GM12892 (cell line): ENCODE data around the gene RHOT2.
A peak's percentile ranks its signal among the peaks of the same experiment; 100 is the strongest.

Experiments used
- DNase-seq: peaks from one replicate; pipeline ENCODE4 v3.0.0; 2011; ENCODE audit not compliant: insufficient read length
- FAIRE-seq: peaks from 2 replicates; lab custom pipeline; 2011; peaks lifted over from hg19 to GRCh38; lab: Jason Lieb, UNC
- POLR2A ChIP-seq: IDR thresholded peaks from 2 replicates; pipeline ENCODE4 v1.6.1; 2011; ENCODE audit warnings: low read depth, low read length, control low read depth
- POLR2AphosphoS5 ChIP-seq: IDR thresholded peaks from 2 replicates; pipeline ENCODE4 v1.6.1; 2011; ENCODE audit warnings: low read depth, low read length, control low read depth
- TAF1 ChIP-seq: IDR thresholded peaks from 2 replicates; pipeline ENCODE4 v1.6.1; 2011; ENCODE audit warnings: low read depth, mild to moderate bottlenecking, control low read depth, low read length, borderline replicate concordance

RHOT2 gene

DNA sequence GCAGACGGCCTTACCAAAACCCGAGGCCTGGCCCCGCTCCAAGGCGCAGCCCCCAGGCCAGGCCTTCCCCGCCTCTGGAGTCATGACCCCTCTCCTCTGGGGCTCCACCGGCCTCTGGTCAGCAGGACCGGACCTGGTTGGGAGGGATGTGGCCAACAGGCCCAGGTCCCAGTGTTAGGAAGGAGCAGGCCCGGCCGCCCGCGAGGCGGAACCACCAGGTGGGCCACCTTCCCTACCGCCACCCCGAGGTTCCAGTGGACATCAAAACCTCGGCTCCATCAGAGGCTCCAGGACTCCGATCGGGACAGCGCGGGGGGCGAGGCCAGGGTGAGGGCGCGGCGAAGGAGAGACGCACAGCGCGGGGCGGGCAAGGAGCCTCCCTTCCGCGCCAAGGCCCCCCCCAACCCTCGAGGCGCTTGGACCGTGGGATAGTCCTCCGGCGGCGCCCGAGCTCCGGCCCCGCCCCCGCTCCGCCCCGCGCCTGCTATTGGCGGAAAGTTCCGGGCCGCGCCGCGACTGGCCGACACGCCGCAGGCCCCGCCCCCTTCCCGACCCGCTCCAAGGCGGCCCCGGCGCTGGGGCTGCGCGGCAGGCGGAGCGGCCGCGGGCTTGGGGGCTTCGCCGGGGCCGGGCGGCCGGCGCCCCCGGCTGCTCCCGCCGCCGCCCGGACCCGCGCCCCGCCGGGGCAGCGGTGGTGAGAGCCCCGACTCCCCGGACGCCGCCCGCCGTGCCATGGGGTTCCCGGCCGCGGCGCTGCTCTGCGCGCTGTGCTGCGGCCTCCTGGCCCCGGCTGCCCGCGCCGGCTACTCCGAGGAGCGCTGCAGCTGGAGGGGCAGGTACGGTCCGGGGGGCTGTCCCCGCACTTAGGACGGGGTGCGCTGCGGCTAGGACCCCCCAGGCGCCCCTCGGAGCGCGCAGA, 46.9 kb downstream of the RHOT2 start, which contains the start of gene METRN:
METRN (plus strand) TSS at position 561 of the 919 bp plus-strand sequence; CDS start at position 733, 172 bp downstream.
- peak; percentile 85 for FAIRE-seq
- TF ChIP-seq POLR2A (no peak), TAF1 (no peak), POLR2AphosphoS5 (no peak)
- DNase-seq: peak; percentile 96

- DNase-seq (no peak), FAIRE-seq (no peak)
- TF ChIP-seq POLR2A: no peak
- TF ChIP-seq POLR2AphosphoS5: no peak
- TF ChIP-seq TAF1: no peak
Observed at GRCh38 chr16:715477-716199, 47.7 kb downstream of the RHOT2 start.

DNA sequence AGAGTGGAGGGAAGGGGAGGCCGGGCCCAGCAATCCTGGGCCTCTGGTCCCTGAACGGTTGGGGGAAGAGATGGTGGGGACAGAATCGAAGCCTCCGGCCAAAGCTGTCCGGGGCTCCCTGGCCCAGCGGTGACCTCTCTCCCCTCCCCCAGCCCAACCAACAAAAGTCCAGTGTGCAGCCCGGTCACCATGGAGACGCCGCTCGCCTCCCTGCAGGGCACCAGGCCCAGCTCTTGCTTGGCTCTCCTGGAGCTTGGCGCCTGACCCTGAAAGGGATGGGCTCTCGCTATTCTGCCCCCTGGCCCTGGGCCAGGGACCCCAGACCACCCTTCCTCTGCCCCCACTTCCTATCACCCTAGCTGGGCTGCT, 48.3 kb downstream of the RHOT2 start:
- DNase-seq (no peak), FAIRE-seq (no peak)

GRCh38 chr16:716768-717325, 48.9 kb downstream of the RHOT2 start:
- TF ChIP-seq TAF1: no peak
- TF ChIP-seq POLR2A: no peak
- TF ChIP-seq POLR2AphosphoS5: no peak
- DNase-seq: no peak
- FAIRE-seq: no peak

More for the DNA sequence above, 48.3 kb downstream of the RHOT2 start:
- TF ChIP-seq POLR2A (no peak), TAF1 (no peak), POLR2AphosphoS5 (no peak)

- TF ChIP-seq TAF1 (no peak), POLR2AphosphoS5 (no peak), POLR2A (no peak)
- FAIRE-seq: no peak
- no peak for DNase-seq
Observed at GRCh38 chr16:717450-718245, 49.7 kb downstream of the RHOT2 start.

DNA sequence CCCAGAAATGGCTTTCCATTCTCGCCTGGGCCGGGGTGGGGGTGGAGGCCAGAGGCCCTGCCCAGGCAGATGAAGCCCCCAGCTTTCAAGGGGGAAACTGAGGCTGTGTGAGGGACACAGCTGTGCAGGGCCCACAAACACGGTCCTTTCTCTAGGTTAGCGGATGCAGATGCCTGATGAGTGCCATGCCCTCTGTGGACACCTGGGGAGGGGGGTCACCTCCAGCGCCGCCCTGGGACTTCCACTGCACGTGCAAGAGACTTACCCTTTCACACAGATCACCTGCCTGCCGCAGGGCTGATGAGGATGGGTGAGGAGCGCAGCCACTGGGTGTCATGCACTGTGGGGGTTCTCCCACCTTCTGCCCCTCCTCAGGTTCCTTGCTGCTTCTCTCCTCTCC, 50.5 kb downstream of the RHOT2 start:
- FAIRE-seq (no peak), DNase-seq (no peak)
- no peak for TF ChIP-seq TAF1
- no peak for TF ChIP-seq POLR2AphosphoS5
- TF ChIP-seq POLR2A: no peak

DNA sequence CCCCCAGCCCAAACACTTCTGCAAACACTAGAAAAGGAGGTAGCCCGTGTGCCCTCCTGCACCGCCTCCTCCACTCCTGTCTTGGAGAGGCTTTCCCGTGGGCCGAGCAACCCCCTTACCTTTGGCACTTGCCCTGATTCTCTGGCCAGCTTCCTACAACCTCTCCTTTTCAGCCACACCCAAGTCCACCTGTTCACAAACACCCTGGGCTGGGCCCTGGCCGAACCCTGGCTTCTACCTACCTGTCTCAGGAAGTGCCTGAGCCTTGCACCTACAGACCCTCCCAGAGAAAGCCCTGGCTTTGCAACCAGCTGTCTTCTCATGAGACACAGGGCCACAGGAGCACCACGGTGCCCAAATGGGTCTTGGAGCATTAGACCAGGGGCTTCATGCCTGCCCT, 51.0 kb downstream of the RHOT2 start:
- DNase-seq: no peak
- FAIRE-seq: no peak
- TF ChIP-seq POLR2A (no peak), POLR2AphosphoS5 (no peak), TAF1 (no peak)

DNA sequence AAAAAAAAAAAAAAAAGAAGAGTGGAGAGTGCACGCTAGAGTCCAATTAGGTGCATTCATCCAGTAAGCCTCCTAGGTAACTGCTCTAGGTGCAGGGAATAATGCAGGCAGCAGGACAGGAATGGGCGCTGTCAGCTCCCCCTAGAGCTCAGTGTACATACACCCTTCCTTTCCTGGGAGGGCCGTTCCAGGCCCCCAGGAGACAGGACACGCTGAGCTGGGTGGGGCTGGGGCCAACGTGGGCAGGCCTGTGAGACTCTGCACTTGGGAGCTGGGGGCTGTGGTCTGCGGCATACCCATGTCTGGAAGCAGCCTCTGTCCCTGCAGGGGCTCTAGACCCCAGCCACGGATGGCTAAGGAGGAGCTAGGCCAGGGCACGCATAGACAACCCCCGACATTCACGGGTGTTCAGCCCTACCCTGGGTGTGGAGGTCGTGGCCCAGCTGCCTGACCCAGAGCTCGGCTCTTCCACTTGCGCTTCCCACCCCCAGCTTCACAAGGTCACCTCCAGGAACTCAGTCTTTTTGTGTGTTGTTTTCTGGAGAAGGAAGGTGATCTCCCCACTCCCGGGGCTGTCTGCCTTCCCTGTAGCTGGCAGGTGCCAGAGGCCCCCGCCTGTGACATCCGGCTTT, 52.0 kb downstream of the RHOT2 start:
- DNase-seq (no peak), FAIRE-seq (peak; percentile 33)
- TF ChIP-seq POLR2AphosphoS5: no peak
- no peak for TF ChIP-seq POLR2A
- no peak for TF ChIP-seq TAF1

DNA sequence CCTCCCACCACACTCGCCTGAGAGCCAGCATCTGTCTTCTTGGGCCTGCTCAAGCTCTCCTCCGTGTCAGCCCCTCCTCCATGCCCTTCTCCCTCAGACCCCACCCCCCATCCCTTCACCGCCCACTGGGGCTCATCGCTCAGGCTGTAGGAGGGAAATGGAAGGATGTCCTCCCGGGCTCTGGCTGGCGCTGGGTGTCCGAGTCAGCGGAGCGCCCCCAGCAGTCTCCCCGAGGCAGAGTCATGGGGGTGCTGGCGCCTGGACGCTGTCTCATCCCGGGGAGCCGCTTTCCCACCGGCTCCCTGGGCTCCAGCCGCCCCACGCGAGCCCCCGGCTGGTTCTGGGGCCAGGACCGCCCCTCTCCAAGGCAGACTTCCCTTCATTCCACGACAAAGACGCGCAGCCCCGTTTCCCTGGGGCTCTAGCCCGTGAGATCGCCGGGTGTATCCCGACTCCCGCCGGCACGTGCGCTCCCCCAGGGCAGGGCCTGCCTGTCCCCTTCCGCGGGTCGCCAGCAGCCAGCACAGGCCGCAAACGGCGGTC, 52.6 kb downstream of the RHOT2 start:
- peak; percentile 93 for FAIRE-seq
- peak; percentile 80 for DNase-seq

GRCh38 chr16:720990-721764, 53.2 kb downstream of the RHOT2 start, which contains the start of gene ANTKMT:
Gene ANTKMT (plus strand): TSS chr16:721146. CDS start chr16:721275, 129 bp downstream.
- FAIRE-seq: peak; percentile 98
- peak; percentile 98 for DNase-seq
- TF ChIP-seq POLR2AphosphoS5 (peak; percentile 92), TAF1 (peak; percentile 48; the same call in 1 of the 2 replicates), POLR2A (peak; percentile 94)

More for the DNA sequence above, 52.6 kb downstream of the RHOT2 start:
- TF ChIP-seq TAF1 (no peak), POLR2A (no peak), POLR2AphosphoS5 (no peak)
